HEK293 (cell line): ENCODE data around the gene VILL.

ENCODE experiments used
- CTCF ChIP-seq: fragments of 450-650 bp; formaldehyde crosslinking; IDR thresholded peaks from 2 replicates; pipeline ENCODE4 v1.5.1; 2016; ENCODE audit warnings: missing biosample characterization, missing genetic modification characterization
- EGR2 ChIP-seq: fragments of 450-650 bp; formaldehyde crosslinking; IDR thresholded peaks from 2 replicates; pipeline ENCODE4 v1.5.1; 2016; ENCODE audit warnings: low read depth, missing biosample characterization, missing genetic modification characterization
- ELK4 ChIP-seq: IDR thresholded peaks from 2 replicates; pipeline ENCODE4 v1.6.1; 2011; ENCODE audit warnings: mild to moderate bottlenecking, low read depth, low read length, borderline replicate concordance
- KLF9 ChIP-seq: fragments of 450-650 bp; formaldehyde crosslinking; IDR thresholded peaks from 2 replicates; pipeline ENCODE4 v1.5.1; 2016; ENCODE audit warnings: missing biosample characterization, missing genetic modification characterization, low read depth
- YY1 ChIP-seq: fragments of 450-650 bp; formaldehyde crosslinking; IDR thresholded peaks from 2 replicates; pipeline ENCODE4 v1.5.1; 2018; ENCODE audit warnings: missing biosample characterization, missing genetic modification characterization
- ZBTB11 ChIP-seq: fragments of 450-650 bp; formaldehyde crosslinking; conservative IDR thresholded peaks from 2 replicates; pipeline ENCODE4 v1.5.1; 2016; ENCODE audit warnings: low read depth, missing biosample characterization, missing genetic modification characterization
- ZBTB17 ChIP-seq: fragments of 450-650 bp; formaldehyde crosslinking; IDR thresholded peaks from 2 replicates; pipeline ENCODE4 v1.5.1; 2016; ENCODE audit warnings: missing biosample characterization, missing genetic modification characterization
- ZBTB48 ChIP-seq: fragments of 450-650 bp; formaldehyde crosslinking; IDR thresholded peaks from 2 replicates; pipeline ENCODE4 v1.5.1; 2016; ENCODE audit warnings: missing biosample characterization, missing genetic modification characterization
- ZNF223 ChIP-seq: fragments of 450-650 bp; formaldehyde crosslinking; IDR thresholded peaks from 2 replicates; pipeline ENCODE4 v1.5.1; 2016; ENCODE audit warnings: missing biosample characterization, missing genetic modification characterization
- ZNF48 ChIP-seq: fragments of 450-650 bp; formaldehyde crosslinking; IDR thresholded peaks from 2 replicates; pipeline ENCODE4 v1.5.1; 2016; ENCODE audit warnings: missing biosample characterization, missing genetic modification characterization
- ZNF530 ChIP-seq: fragments of 450-650 bp; formaldehyde crosslinking; IDR thresholded peaks from 2 replicates; pipeline ENCODE4 v1.5.1; 2016; ENCODE audit warnings: low read depth, missing biosample characterization, missing genetic modification characterization
- ZNF623 ChIP-seq: fragments of 450-650 bp; formaldehyde crosslinking; IDR thresholded peaks from 2 replicates; pipeline ENCODE4 v1.5.1; 2016; ENCODE audit warnings: missing biosample characterization, missing genetic modification characterization

- TF ChIP-seq YY1 (tag by site-specific recombination) (no peak), ZNF530 (tag by site-specific recombination) (no peak), CTCF (no peak), ZNF48 (tag by site-specific recombination) (no peak), KLF9 (no peak), ZNF223 (tag by site-specific recombination) (no peak), ZBTB17 (tag by site-specific recombination) (no peak), ZNF623 (tag by site-specific recombination) (no peak), ELK4 (no peak), ZBTB11 (no peak), ZBTB48 (tag by site-specific recombination) (no peak), EGR2 (tag by site-specific recombination) (no peak)
Observed at GRCh38 chr3:38038447-38038911, 47.9 kb downstream of the VILL start.
